ENCODE results near the gene CHKA. TPM values are rescaled to one million over a fixed set of nuclear protein-coding genes. Genes with fewer than 3 reads are reported as not detected.

The CHKA gene
- total RNA-seq, 4 donors from 2014 or later = 1.1 to 13.0 (median 4.2) TPM

DNA sequence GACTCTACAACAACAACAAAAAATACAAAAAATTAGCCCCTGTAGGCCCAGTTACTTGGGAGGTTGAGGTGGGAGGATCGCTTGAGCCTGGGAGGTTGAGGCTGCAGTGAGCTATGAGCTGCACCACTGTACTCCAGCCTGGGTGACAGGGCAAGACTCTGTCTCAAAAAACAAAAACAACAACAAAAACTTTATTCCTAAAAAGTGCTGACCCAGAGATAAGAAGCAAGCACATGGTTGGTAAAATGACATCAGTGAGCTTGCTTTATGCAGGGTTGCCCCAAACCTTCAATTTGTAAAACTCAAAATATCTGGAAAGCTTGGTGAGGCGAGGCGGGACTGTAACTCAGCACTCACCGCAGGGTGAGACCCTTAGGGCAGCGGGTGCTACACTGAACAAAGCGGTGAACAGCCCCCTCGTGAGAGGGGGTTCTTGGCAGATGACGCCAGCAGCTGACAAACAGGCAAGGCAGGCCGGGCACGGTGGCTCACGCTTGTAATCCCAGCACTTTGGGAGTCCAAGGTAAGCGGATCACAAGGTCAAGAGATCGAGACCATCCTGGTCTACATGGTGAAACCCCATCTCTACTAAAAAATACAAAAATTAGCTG, 85.8 kb downstream of the CHKA start:
- H3K36me3 ChIP-seq = peaks cover 4 to 49% (median 10%) of the 10 kb centered on the region in 3 donors
- peaks cover 47 to 75% (median 56%) of the 10 kb centered on the region in 3 donors for H3K4me1 ChIP-seq
- intact Hi-C loops (cut with DNase I) = no loop called here
- 80 to 84% methylated on average over 8 to 13 of the region's 13 CpGs for WGBS, 2 donors
- no peaks in the 10 kb centered on the region for H3K27me3 ChIP-seq
- peak overlapping the region in 1 of 4 donors; percentile 90 for H3K27ac ChIP-seq
- no peak for DNase-seq
- TF ChIP-seq, protein P1, sequence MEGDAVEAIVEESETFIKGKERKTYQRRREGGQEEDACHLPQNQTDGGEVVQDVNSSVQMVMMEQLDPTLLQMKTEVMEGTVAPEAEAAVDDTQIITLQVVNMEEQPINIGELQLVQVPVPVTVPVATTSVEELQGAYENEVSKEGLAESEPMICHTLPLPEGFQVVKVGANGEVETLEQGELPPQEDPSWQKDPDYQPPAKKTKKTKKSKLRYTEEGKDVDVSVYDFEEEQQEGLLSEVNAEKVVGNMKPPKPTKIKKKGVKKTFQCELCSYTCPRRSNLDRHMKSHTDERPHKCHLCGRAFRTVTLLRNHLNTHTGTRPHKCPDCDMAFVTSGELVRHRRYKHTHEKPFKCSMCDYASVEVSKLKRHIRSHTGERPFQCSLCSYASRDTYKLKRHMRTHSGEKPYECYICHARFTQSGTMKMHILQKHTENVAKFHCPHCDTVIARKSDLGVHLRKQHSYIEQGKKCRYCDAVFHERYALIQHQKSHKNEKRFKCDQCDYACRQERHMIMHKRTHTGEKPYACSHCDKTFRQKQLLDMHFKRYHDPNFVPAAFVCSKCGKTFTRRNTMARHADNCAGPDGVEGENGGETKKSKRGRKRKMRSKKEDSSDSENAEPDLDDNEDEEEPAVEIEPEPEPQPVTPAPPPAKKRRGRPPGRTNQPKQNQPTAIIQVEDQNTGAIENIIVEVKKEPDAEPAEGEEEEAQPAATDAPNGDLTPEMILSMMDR (IDR thresholded peaks at IDR 0.05) = no peak
- no peak for TF ChIP-seq POLR2A (IDR thresholded peaks at IDR 0.05)
- H3K9me3 ChIP-seq = no peaks in the 10 kb centered on the region
- no peak overlapping the region for H3K4me3 ChIP-seq

DNA sequence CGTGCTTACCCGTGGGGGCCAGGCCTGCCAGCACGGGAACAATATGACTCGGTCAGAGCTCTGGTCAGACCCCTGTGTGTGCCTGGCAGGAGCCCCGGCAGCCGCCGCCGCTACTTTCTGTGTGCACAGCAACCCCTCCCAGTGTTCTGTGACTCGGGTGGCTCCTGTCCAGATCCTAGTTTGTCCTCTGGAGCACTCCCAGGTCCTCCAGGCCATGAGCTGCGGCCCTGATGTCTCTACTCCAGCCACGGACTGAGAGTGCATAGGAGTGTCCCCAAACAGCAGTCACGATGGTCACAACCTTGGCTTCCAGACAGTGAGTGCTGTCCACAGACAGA, 87.5 kb downstream of the CHKA start:
- peak overlapping the region in 1 of 4 donors; percentile 3 for H3K27ac ChIP-seq
- H3K4me1 ChIP-seq = peaks cover 45 to 70% (median 49%) of the 10 kb centered on the region in 3 donors
- WGBS, 2 donors = 83% methylated on average over 10 of the region's 12 CpGs; no CpG with 5 or more reads in 1 of the 2 donors
- peaks cover 4 to 49% (median 10%) of the 10 kb centered on the region in 3 donors for H3K36me3 ChIP-seq
- H3K27me3 ChIP-seq = no peaks in the 10 kb centered on the region
- H3K4me3 ChIP-seq = no peak overlapping the region
- no peak for DNase-seq
- no peaks in the 10 kb centered on the region for H3K9me3 ChIP-seq
- TF ChIP-seq, protein P1 (IDR thresholded peaks at IDR 0.05) = no peak
- no peak for TF ChIP-seq POLR2A (IDR thresholded peaks at IDR 0.05)
- intact Hi-C loops (cut with DNase I) = no loop called here

DNA sequence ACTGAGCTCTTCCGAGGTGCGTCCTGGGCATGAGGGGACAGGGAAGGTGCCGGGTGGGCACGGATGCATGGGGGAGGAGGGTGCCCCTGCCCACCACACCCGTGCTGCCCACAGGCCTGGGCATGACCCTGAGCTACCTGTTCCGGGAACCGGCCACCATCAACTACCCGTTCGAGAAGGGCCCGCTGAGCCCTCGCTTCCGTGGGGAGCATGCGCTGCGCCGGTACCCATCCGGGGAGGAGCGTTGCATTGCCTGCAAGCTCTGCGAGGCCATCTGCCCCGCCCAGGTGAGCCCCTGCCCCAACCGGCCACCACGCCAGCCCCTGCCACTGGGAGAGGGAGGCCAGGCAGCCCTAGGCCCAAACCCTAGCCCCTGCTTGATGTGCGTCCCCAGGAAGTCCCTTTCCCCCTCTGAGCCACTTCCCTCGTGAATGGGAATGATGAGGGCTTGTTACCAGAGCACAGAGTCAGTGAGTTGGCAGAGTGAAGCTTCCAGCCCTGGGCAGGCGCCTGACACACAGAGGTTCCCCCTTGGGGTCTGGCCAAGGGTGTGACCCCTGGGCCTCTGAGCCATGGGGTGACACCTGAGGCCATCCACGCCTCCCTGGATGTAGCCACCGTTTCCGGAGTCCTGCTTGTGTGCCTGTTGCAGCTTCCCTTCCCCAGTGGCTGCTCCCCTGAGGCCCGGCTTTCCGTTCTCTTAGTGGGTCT, 88.0 kb downstream of the CHKA start:
- peak overlapping the region in 2 of 4 donors; percentile 13 to 25 for H3K27ac ChIP-seq
- intact Hi-C loops (cut with DNase I) = no loop called here

DNA sequence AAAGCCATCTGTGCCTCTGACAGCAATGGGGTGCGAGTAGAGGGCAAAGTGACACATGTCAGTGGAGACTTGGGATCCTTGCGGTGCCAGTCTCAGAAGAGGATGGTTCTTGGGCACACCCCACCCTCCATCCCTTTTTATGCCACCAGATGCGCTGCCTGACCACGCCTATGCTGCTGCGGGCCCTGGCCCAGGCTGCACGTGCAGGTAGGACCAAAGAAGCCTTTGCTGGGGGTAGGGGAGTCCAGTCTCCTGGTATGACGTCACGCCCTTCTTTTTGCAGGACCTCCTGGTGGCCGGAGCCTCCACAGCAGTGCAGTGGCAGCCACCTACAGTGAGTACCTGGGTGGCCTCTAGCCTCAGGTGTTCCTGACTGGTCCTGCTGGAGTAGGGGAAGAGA, 89.2 kb downstream of the CHKA start:
- TF ChIP-seq, protein P1 (IDR thresholded peaks at IDR 0.05) = no peak
- no peak for TF ChIP-seq POLR2A (IDR thresholded peaks at IDR 0.05)
- H3K4me3 ChIP-seq = peak overlapping the region in 1 of 4 donors; percentile 82
- H3K27me3 ChIP-seq = no peaks in the 10 kb centered on the region
- H3K4me1 ChIP-seq = peaks cover 28 to 53% (median 33%) of the 10 kb centered on the region in 3 donors
- peaks cover 4 to 49% (median 10%) of the 10 kb centered on the region in 3 donors for H3K36me3 ChIP-seq
- no peak for DNase-seq
- no peaks in the 10 kb centered on the region for H3K9me3 ChIP-seq
- 61 to 81% methylated on average over 3 to 6 of the region's 9 CpGs for WGBS, 2 donors
- intact Hi-C loops (cut with DNase I) = no loop called here
- peak overlapping the region in 2 of 4 donors; percentile 89 to 95 for H3K27ac ChIP-seq

More for the DNA sequence above, 88.0 kb downstream of the CHKA start:
- Histone ChIP-seq H3K9me3 (no peaks in the 10 kb centered on the region), H3K4me1 (peaks cover 40 to 65% (median 44%) of the 10 kb centered on the region in 3 donors), H3K4me3 (no peak overlapping the region), H3K36me3 (peaks cover 4 to 49% (median 10%) of the 10 kb centered on the region in 3 donors), H3K27me3 (no peaks in the 10 kb centered on the region)
- DNase-seq = no peak
- WGBS, 2 donors = 80% methylated on average over 1 of the region's 29 CpGs; no CpG with 5 or more reads in 1 of the 2 donors
- TF ChIP-seq POLR2A (IDR thresholded peaks at IDR 0.05) = no peak
- TF ChIP-seq, protein P1 (IDR thresholded peaks at IDR 0.05) = no peak

DNA sequence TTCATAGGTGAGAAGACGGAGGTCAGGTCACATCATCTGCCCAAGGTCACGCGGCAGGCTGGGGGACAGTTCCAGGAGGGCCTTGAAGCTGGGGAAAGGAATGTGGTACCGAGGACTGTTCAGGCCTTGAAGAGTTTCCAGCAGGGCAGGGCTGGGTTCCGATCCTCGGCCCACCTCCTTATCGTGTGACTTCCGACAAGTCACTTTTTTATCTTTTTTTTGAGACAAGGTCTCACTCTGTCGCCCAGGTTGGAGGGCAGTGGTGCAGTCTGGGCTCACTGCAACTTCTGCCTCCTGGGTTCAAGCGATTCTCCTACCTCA, 90.1 kb downstream of the CHKA start:
- Histone ChIP-seq H3K4me1 (peaks cover 21 to 44% (median 25%) of the 10 kb centered on the region in 3 donors), H3K4me3 (peak overlapping the region; percentile 67 to 93 (median 88)), H3K27me3 (no peaks in the 10 kb centered on the region), H3K27ac (peak overlapping the region; percentile 88 to 95 (median 89)), H3K9me3 (no peaks in the 10 kb centered on the region), H3K36me3 (peaks cover 4 to 41% (median 10%) of the 10 kb centered on the region in 3 donors)
- DNase-seq = no peak
- intact Hi-C loops (cut with DNase I) = no loop called here
- 13 to 14% methylated on average over 8 to 9 of the region's 10 CpGs for WGBS, 2 donors
- TF ChIP-seq, protein P1 (IDR thresholded peaks at IDR 0.05) = no peak
- no peak for TF ChIP-seq POLR2A (IDR thresholded peaks at IDR 0.05)
